Heart right ventricle (tissue), 16 donors: Measurements from ENCODE around the gene HAUS2. TPM values are rescaled to one million over a fixed set of nuclear protein-coding genes. Genes with fewer than 3 reads are reported as not detected.

Source experiments
- ATAC-seq, 8 donors: fragments of 200-7000 bp; cut with Tn5 transposase; one replicate each; pipeline ENCODE4 v1.9.1; 2020; ENCODE audit warnings: mild to moderate bottlenecking in 8 of 8, moderate library complexity in 8 of 8, moderate number of reproducible peaks in 1 of 8
- DNase-seq, 2 donors: peaks; one replicate each; pipeline ENCODE4 v3.0.0-alpha.2; 2020
- H3K27ac ChIP-seq, 10 donors: fragments of 200-600 bp; sonication (generic) in 2 of 10; one replicate each; pipeline versions ENCODE4 v1.5.0 to v1.8.0; 2020 to 2022; ENCODE audit warnings: mild to moderate bottlenecking in 3 of 10
- H3K27me3 ChIP-seq, 7 donors: fragments of 200-600 bp; one replicate each; pipeline ENCODE4 v1.8.0; 2021 to 2022; ENCODE audit warnings: mild to moderate bottlenecking in 2 of 7
- H3K36me3 ChIP-seq, 9 donors: fragments of 200-600 bp; sonication (generic) in 1 of 9; one replicate each; pipeline versions ENCODE4 v1.5.0 to v1.8.0; 2020 to 2022; ENCODE audit warnings: mild to moderate bottlenecking in 2 of 9
- H3K4me1 ChIP-seq, 9 donors: fragments of 200-600 bp; sonication (generic) in 1 of 9; one replicate each; pipeline versions ENCODE4 v1.5.0 to v1.8.0; 2020 to 2022; ENCODE audit warnings: mild to moderate bottlenecking in 4 of 9
- H3K4me3 ChIP-seq, 10 donors: fragments of 200-600 bp; sonication (generic) in 2 of 10; one replicate each; pipeline versions ENCODE4 v1.5.0 to v1.8.0; 2020 to 2022; ENCODE audit warnings: mild to moderate bottlenecking in 7 of 10, moderate library complexity in 2 of 10
- H3K9me3 ChIP-seq, 11 donors: fragments of 200-600 bp in 10 of 11; sonication (generic) in 2 of 11; one replicate each; pipeline versions ENCODE4 v1.5.0 to v1.8.0; 2013 to 2022; ENCODE audit warnings: mild to moderate bottlenecking in 2 of 11, control low read depth in 1 of 11, moderate library complexity in 1 of 11
- WGBS, 2 donors: extraction: QIAGEN DNeasy Blood & Tissue Kit; methylation state at CpG; one replicate each; pipeline ENCODE4 v1.1.7; 2013; ENCODE audit warnings: inconsistent platforms in 1 of 2; 5-methylcytosine and 5-hydroxymethylcytosine counted together
- intact Hi-C, 10 donors: fragments of 100-400 bp; cut with DNase I; formaldehyde crosslinking; loops; one replicate each; pipeline versions ENCODE4 v1.11.1 to v1.14.2; 2022
- polyA plus RNA-seq, 2 donors: library from polyadenylated mRNA; stranded (reverse); fragments of 200-250 nt; gene quantifications; one replicate each; pipeline ENCODE4 v1.2.3, GENCODE V29; 2013
- total RNA-seq, 10 donors: library from RNA; stranded (reverse); fragmentation: NEBNext Ultra II Directional in 3 of 10; extraction: Animal tissue kit (Norgen Biotek cat#: 25700) in 3 of 10; gene quantifications; one replicate each; pipeline versions ENCODE4 v1.2.1 to v1.2.4, GENCODE V29; 2021 to 2023
- TF ChIP-seq, protein P1 (sequence below), 9 donors: fragments of 200-600 bp; sonication (generic) in 2 of 9; IDR thresholded peaks; one replicate each; pipeline versions ENCODE4 v1.5.0 to v1.8.0; 2021 to 2022; ENCODE audit warnings: antibody characterized with exemption in 9 of 9, mild to moderate bottlenecking in 5 of 9, moderate library complexity in 1 of 9
- donor health status: Arrhythmogenic right ventricular cardiomyopathy.
- donor health status: ischemic (EF 13 %, LVEDD 7.1; RV severe dilation, severe dysfunction).
- donor health status: healthy with polysubstance abuse.
- donor health status: DM: no; HTN: yes; CAD: no.
- donor health status: DM: no; HTN: no; CAD: no.
- donor health status: ischemic (EF 25% LVEDD 6.9; RV normal size, moderate dysfunction).
- donor health status: ischemic (EF 25% LVEDD 5.7; RV mildly dilated, moderate dysfunction).
- donor health status: healthy.
- donor health status: DM: yes; HTN: yes; CAD: no.
- donor health status: Ischemic cardiomyopathy.
- donor health status: ischemic (EF 35%, LVEDD 5.7; RV mildly dilated, moderate dysfunction).
- donor health status: nonischemic (EF 11% LVEDD 7.7; RV severe dilation, severe dysfunction).
- donor health status: DM: yes; HTN: yes; CAD: no.
- donor health status: PGD.
- donor health status: ischemic (EF 29% LVEDD 5.4; RV normal size, mild dysfunction).
- donor health status: nonischemic (EF 23%, LVEDD 6.1; RV moderate dilation, normal function).

Gene HAUS2
- total and polyA plus RNA-seq, 12 donors: 5.5 to 17.0 (median 10.8) TPM

DNA sequence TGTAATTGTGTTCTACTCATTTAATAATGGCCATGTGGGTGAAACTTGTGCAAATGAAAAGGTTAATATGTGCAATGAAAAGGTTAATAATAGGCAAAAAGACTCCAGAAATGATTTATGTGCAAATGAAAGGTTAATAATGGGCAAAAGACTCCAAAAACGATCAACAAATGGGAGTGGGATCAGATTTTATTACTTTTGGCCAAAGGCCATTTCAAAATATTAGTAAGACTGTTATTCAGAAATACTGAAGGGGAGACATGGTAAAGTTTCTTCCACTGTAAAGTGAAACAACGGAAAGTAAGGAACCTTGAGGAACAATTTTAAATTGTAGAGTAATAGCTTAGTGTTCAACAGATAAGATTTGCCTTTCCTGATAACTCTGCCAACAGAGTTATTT is 67.5 kb downstream of the HAUS2 start:
- no peak overlapping the region for H3K4me3 ChIP-seq
- peak overlapping the region in 2 of 10 donors; percentile 24 to 29 for H3K27ac ChIP-seq
- DNase-seq: no peak
- H3K36me3 ChIP-seq: peaks cover 0 to 37% (median 4%) of the 10 kb centered on the region in 9 donors
- no peaks in the 10 kb centered on the region for H3K9me3 ChIP-seq
- TF ChIP-seq, protein P1, sequence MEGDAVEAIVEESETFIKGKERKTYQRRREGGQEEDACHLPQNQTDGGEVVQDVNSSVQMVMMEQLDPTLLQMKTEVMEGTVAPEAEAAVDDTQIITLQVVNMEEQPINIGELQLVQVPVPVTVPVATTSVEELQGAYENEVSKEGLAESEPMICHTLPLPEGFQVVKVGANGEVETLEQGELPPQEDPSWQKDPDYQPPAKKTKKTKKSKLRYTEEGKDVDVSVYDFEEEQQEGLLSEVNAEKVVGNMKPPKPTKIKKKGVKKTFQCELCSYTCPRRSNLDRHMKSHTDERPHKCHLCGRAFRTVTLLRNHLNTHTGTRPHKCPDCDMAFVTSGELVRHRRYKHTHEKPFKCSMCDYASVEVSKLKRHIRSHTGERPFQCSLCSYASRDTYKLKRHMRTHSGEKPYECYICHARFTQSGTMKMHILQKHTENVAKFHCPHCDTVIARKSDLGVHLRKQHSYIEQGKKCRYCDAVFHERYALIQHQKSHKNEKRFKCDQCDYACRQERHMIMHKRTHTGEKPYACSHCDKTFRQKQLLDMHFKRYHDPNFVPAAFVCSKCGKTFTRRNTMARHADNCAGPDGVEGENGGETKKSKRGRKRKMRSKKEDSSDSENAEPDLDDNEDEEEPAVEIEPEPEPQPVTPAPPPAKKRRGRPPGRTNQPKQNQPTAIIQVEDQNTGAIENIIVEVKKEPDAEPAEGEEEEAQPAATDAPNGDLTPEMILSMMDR (IDR thresholded peaks at IDR 0.05): no peak
- WGBS, 2 donors: 35 to 41% methylated on average over 2 of the region's 2 CpGs
- no peaks in the 10 kb centered on the region for H3K27me3 ChIP-seq
- intact Hi-C loops: no loop called here
- no peak for ATAC-seq
- H3K4me1 ChIP-seq: peaks cover 0 to 30% (median 8%) of the 10 kb centered on the region in 9 donors

Other genes with a start within 250 kb of the HAUS2 start
- gene CAPN3, start 189.3 kb upstream of the HAUS2 start, total RNA-seq: 10 to 100 TPM in 1 of 10 donors, 1 to 10 TPM in 9; 2.6 to 10.6 (median 5.7) TPM
- gene CAPN3, start 189.3 kb upstream of the HAUS2 start, polyA plus RNA-seq: 10 to 100 TPM in 1 of 2 donors, 1 to 10 TPM in 1; 2.7 to 33.9 TPM
- gene ZNF106, start 57.7 kb upstream of the HAUS2 start, total RNA-seq: 100 to 1,000 TPM; 390 to 945 (median 812) TPM
- gene ZNF106, start 57.7 kb upstream of the HAUS2 start, polyA plus RNA-seq: 10 to 100 TPM; 52.6 to 67.2 TPM
- gene SNAP23, start 53.2 kb upstream of the HAUS2 start, total RNA-seq: 10 to 100 TPM; 26.7 to 64.8 (median 46.6) TPM
- 10 to 100 TPM; 24.8 to 87.9 TPM for gene SNAP23, start 53.2 kb upstream of the HAUS2 start, polyA plus RNA-seq
- 10 to 100 TPM; 12.1 to 24.6 (median 16.6) TPM for gene LRRC57, start within 50 bp of the HAUS2 start, total RNA-seq
- gene LRRC57, start within 50 bp of the HAUS2 start, polyA plus RNA-seq: 1 to 10 TPM; 3.7 to 6.9 TPM
- 1 to 10 TPM; 2.7 to 9.6 (median 6.1) TPM for gene STARD9, start 26.8 kb downstream of the HAUS2 start, total RNA-seq
- 10 to 100 TPM in 1 of 2 donors, 1 to 10 TPM in 1; 2.3 to 15.7 TPM for gene STARD9, start 26.8 kb downstream of the HAUS2 start, polyA plus RNA-seq
- 1 to 10 TPM; 4.4 to 9.0 (median 6.8) TPM for gene CDAN1, start 188.3 kb downstream of the HAUS2 start, total RNA-seq
- gene CDAN1, start 188.3 kb downstream of the HAUS2 start, polyA plus RNA-seq: 10 to 100 TPM in 1 of 2 donors, 1 to 10 TPM in 1; 4.9 to 13.8 TPM